BE2C (cell line): ENCODE measurements around the gene RPS6KA6.

Experiments
- DNase-seq: peaks from one replicate; pipeline ENCODE4 v3.0.0-alpha.2; 2020
- H3K27me3 ChIP-seq: fragments of 250-450 bp; sonication (Bioruptor Pico); 2 replicates; pipeline ENCODE4 v1.5.1; 2020; ENCODE audit warnings: mild to moderate bottlenecking
- H3K36me3 ChIP-seq: fragments of 250-450 bp; sonication (Bioruptor Pico); 2 replicates; pipeline ENCODE4 v1.5.1; 2020; ENCODE audit warnings: mild to moderate bottlenecking
- H3K4me1 ChIP-seq: fragments of 250-450 bp; sonication (Bioruptor Pico); 2 replicates; pipeline ENCODE4 v1.5.1; 2020
- H3K4me3 ChIP-seq: 2 replicates; pipeline ENCODE4 v1.5.1; 2011; ENCODE audit warnings: low read depth, low read length
- H3K9me3 ChIP-seq: fragments of 250-450 bp; sonication (Bioruptor Pico); 2 replicates; pipeline ENCODE4 v1.5.1; 2020
- CTCF ChIP-seq: IDR thresholded peaks from 2 replicates; pipeline ENCODE4 v1.5.1; 2012; ENCODE audit warnings: mild to moderate bottlenecking, low read depth, low read length

RPS6KA6 gene

DNA sequence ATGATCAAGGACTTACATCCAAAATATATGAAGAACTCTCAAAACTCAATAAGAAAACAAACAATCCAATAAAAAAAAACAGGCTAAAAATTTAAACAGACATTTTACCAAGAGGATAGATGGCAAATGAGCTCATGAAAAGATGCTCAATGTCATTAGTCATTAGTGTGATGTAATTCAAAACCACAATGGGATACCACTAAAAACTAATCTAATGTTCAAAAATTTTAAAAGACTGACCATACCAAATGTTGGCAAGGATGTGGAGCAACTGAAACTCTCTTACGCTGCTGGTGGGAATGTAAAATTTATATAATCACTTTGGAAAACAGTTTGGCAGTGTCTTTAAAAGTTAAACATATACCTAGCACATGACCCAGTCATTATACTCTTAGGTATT, 43.7 kb downstream of the RPS6KA6 start:
- no peak for DNase-seq
- Histone ChIP-seq H3K4me1 (no peaks in the 10 kb centered on the region), H3K27me3 (no peaks in the 10 kb centered on the region), H3K9me3 (no peaks in the 10 kb centered on the region), H3K4me3 (no peak overlapping the region), H3K36me3 (no peaks in the 10 kb centered on the region)
- no peak for TF ChIP-seq CTCF

- no peak for DNase-seq
Observed at GRCh38 chrX:84133023-84133422, 55.0 kb downstream of the RPS6KA6 start.

GRCh38 chrX:84123585-84123984, 64.4 kb downstream of the RPS6KA6 start:
- no peak for TF ChIP-seq CTCF
- DNase-seq: no peak
- H3K36me3 ChIP-seq: no peaks in the 10 kb centered on the region
- H3K27me3 ChIP-seq: no peaks in the 10 kb centered on the region
- H3K9me3 ChIP-seq: no peaks in the 10 kb centered on the region
- no peaks in the 10 kb centered on the region for H3K4me1 ChIP-seq
- H3K4me3 ChIP-seq: no peak overlapping the region

More at GRCh38 chrX:84133023-84133422, 55.0 kb downstream of the RPS6KA6 start:
- no peaks in the 10 kb centered on the region for H3K4me1 ChIP-seq
- no peaks in the 10 kb centered on the region for H3K9me3 ChIP-seq
- no peaks in the 10 kb centered on the region for H3K27me3 ChIP-seq
- no peak for TF ChIP-seq CTCF
- H3K4me3 ChIP-seq: no peak overlapping the region
- no peaks in the 10 kb centered on the region for H3K36me3 ChIP-seq

DNA sequence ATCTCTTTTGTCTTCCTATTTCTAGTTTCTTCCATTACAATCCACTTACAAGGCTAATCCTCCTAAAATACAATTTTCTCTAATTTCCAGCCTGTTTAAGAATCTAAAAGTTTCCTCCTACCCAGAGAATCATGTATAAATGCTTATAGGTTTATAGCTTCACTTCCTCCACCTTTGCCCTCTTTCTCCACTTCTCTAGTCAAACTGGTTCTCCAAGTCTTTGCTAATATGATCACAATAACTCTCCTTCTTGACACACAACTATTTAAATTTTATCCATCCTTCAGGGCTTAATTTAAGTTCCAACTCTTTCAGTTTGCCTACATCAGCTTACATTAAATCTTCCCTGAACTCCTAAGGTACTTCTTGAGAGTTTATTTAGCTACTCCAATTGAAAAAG, 69.2 kb downstream of the RPS6KA6 start:
- H3K9me3 ChIP-seq: no peaks in the 10 kb centered on the region
- H3K36me3 ChIP-seq: no peaks in the 10 kb centered on the region; the same call in 1 of the 2 replicates
- no peaks in the 10 kb centered on the region for H3K4me1 ChIP-seq
- no peak for TF ChIP-seq CTCF
- H3K4me3 ChIP-seq: no peak overlapping the region
- H3K27me3 ChIP-seq: no peaks in the 10 kb centered on the region
- no peak for DNase-seq

- no peak for TF ChIP-seq CTCF
Observed at GRCh38 chrX:84118315-84118714, 69.7 kb downstream of the RPS6KA6 start.

DNA sequence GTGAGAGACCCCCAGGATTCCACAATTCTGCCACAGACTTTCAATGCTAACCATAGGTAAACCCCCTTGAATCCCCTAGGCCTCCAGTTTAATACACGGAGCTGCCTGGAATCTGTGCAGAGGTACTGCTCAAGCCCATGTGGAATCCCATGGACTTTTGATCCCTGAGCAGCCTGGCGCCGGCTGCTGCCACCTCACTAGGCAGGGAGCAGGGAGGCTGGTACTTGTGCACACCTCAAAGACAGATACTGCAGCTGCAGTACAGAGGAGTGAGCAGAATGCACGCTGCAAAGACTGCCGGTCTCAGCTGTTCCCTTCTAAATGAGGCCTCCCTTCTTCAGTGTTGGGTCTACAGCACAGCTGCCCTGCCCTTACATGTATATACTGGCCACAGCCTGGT, 79.4 kb downstream of the RPS6KA6 start:
- Histone ChIP-seq H3K36me3 (no peaks in the 10 kb centered on the region; the same call in 1 of the 2 replicates), H3K27me3 (no peaks in the 10 kb centered on the region), H3K9me3 (no peaks in the 10 kb centered on the region), H3K4me3 (no peak overlapping the region), H3K4me1 (no peaks in the 10 kb centered on the region)
- no peak for DNase-seq
- TF ChIP-seq CTCF: no peak

More at GRCh38 chrX:84118315-84118714, 69.7 kb downstream of the RPS6KA6 start:
- H3K36me3 ChIP-seq: no peaks in the 10 kb centered on the region; the same call in 1 of the 2 replicates
- no peak for DNase-seq
- H3K4me1 ChIP-seq: no peaks in the 10 kb centered on the region
- no peaks in the 10 kb centered on the region for H3K27me3 ChIP-seq
- no peak overlapping the region for H3K4me3 ChIP-seq
- no peaks in the 10 kb centered on the region for H3K9me3 ChIP-seq
